HEK293T (cell line): Measurements from ENCODE around the gene IL6R.
"Not testable (repeated sequence)": the region's sequence is repeated elsewhere in the genome, so short reads cannot be mapped to it uniquely, and the experiment has no call there.

Experiments
- ARNT ChIP-seq: fragments of 450-650 bp; IDR thresholded peaks from 2 replicates; pipeline ENCODE4 v1.6.1; 2017; ENCODE audit warnings: mild to moderate bottlenecking
- FOXA1 ChIP-seq: fragments of 450-650 bp; IDR thresholded peaks from 2 replicates; pipeline ENCODE4 v1.6.1; 2016; ENCODE audit warnings: mild to moderate bottlenecking
- FOXM1 ChIP-seq: fragments of 450-650 bp; IDR thresholded peaks from 2 replicates; pipeline ENCODE4 v1.6.1; 2017; ENCODE audit warnings: mild to moderate bottlenecking, borderline replicate concordance
- HDGF ChIP-seq: fragments of 450-650 bp; IDR thresholded peaks from 2 replicates; pipeline ENCODE4 v1.6.1; 2017; ENCODE audit warnings: antibody characterized with exemption, borderline replicate concordance
- NFRKB ChIP-seq: fragments of 450-650 bp; IDR thresholded peaks from 2 replicates; pipeline ENCODE4 v1.6.1; 2016; ENCODE audit warnings: mild to moderate bottlenecking, moderate library complexity
- SUZ12 ChIP-seq: fragments of 450-650 bp; IDR thresholded peaks from 2 replicates; pipeline ENCODE4 v1.6.1; 2016; ENCODE audit warnings: mild to moderate bottlenecking

GRCh38 chr1:154486756-154487155 is 81.6 kb downstream of the IL6R start:
- not testable (repeated sequence) for TF ChIP-seq FOXA1, SUZ12, FOXM1, ARNT, NFRKB, HDGF
